Stomach (tissue), 4 donors: ENCODE results near the gene CD82.

ENCODE experiments used
- EP300 ChIP-seq: sonication (generic); formaldehyde crosslinking; IDR thresholded peaks from one replicate; pipeline ENCODE4 v1.6.1; 2017; ENCODE audit warnings: antibody characterized with exemption
- POLR2A ChIP-seq, 4 donors: fragments of 450-650 bp; IDR thresholded peaks; one replicate each; pipeline ENCODE4 v1.6.1; 2016; ENCODE audit warnings: antibody characterized with exemption in 4 of 4, control low read depth in 2 of 4, mild to moderate bottlenecking in 1 of 4, moderate library complexity in 1 of 4
- TF ChIP-seq, protein P1 (sequence below), 7 experiments: fragments of 450-650 bp in 4 of 7; fragments of 200-600 bp in 3 of 7; sonication (generic) in 3 of 7; IDR thresholded peaks; one replicate each; pipeline ENCODE4 v1.5.1; 2016 to 2019; ENCODE audit warnings: antibody characterized with exemption in 7 of 7, control low read depth in 2 of 7, mild to moderate bottlenecking in 1 of 7

DNA sequence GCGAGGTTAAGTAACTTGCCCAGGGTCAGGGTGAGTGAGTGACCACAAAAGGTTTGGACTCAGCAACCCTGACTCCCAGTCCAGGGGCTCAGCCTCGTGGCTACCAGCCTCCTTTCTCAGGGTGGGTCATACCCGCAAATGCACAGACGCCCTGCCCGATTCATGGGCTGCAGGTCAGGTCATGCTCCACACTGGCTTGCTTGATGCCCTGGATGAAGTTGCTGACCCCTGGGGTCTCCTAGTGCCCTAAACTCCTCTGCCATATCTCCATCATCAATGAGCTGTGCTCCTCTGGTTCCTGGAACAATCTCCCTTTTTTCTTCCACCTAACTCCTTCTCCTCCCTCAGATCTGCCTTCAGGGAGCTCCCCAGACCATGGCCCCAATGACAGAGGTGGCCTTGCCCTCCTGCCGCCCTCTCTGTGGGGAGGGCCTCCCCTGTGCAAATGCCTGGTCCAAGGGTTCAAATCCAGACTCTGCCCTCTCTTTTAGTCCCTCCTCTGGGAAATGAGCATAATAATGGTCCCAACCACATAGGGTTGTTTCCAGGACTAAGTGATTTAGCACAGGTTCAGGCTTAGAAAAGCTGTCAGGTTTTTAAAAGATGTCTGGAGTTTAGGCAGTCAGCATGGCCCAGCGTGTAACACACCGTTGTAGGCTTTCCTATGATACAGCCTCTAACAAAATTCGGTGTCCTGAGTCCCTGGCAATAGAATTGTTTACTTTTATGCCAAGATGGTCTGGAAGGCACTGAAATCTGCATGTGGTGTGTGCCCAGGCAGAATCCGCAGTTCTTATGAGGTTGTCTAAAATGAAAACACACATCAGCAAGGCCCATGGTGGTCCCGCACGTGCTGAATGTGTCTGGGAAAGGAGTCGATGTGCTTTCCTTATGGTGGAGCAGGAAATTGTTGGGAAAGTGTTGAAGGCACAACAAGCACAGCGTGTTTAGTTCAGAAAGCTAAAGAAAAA is 63.6 kb downstream of the CD82 start:
- TF ChIP-seq, protein P1, sequence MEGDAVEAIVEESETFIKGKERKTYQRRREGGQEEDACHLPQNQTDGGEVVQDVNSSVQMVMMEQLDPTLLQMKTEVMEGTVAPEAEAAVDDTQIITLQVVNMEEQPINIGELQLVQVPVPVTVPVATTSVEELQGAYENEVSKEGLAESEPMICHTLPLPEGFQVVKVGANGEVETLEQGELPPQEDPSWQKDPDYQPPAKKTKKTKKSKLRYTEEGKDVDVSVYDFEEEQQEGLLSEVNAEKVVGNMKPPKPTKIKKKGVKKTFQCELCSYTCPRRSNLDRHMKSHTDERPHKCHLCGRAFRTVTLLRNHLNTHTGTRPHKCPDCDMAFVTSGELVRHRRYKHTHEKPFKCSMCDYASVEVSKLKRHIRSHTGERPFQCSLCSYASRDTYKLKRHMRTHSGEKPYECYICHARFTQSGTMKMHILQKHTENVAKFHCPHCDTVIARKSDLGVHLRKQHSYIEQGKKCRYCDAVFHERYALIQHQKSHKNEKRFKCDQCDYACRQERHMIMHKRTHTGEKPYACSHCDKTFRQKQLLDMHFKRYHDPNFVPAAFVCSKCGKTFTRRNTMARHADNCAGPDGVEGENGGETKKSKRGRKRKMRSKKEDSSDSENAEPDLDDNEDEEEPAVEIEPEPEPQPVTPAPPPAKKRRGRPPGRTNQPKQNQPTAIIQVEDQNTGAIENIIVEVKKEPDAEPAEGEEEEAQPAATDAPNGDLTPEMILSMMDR (IDR thresholded peaks at IDR 0.05): no peak
- no peak for TF ChIP-seq POLR2A (IDR thresholded peaks at IDR 0.05)
- TF ChIP-seq EP300: no peak
